ENCODE results near the gene BABAM2.

GRCh38 chr2:28093768-28094167 is 203.2 kb downstream of the BABAM2 start:
- TF ChIP-seq CTCF (IDR thresholded peaks at IDR 0.05), result no peak
- TF ChIP-seq POLR2AphosphoS5 (IDR thresholded peaks at IDR 0.05), result no peak
- no peak for TF ChIP-seq POLR2A (IDR thresholded peaks at IDR 0.05)
